H1 (cell line): Measurements from ENCODE around the gene MAGI1. TPM values are rescaled to one million over a fixed set of nuclear protein-coding genes. Genes with fewer than 3 reads are reported as not detected.

ENCODE experiments used
- CHD2 ChIP-seq: IDR thresholded peaks from 2 replicates; pipeline ENCODE4 v1.6.1; 2012; ENCODE audit warnings: low read length, improper control_type of control experiment
- CREB1 ChIP-seq: IDR thresholded peaks from 2 replicates; pipeline ENCODE4 v1.6.1; 2012; ENCODE audit warnings: inconsistent platforms
- CTCF ChIP-seq, 3 experiments: IDR thresholded peaks; 1 replicate in 2 of 3; 2 replicates in 1 of 3; pipeline versions ENCODE4 v1.5.1 to v1.6.1; 2011; ENCODE audit warnings: low read length in 3 of 3, mild to moderate bottlenecking in 3 of 3, inconsistent platforms in 2 of 3, low read depth in 1 of 3, moderate library complexity in 1 of 3; ENCODE audit not compliant: insufficient read depth in 1 of 3; ENCODE audit errors: control extremely low read depth in 1 of 3
- SAP30 ChIP-seq: fragments of 300-600 bp; sonication (generic); IDR thresholded peaks from 2 replicates; pipeline ENCODE4 v1.7.1; 2012; ENCODE audit warnings: low read length, moderate library complexity, mild to moderate bottlenecking, inconsistent platforms; ENCODE audit not compliant: insufficient read depth, insufficient replicate concordance
- polyA plus RNA-seq, 7 experiments: library from polyadenylated mRNA; depleted of rRNA in 3 of 7; stranded (reverse) in 5 of 7; unstranded in 2 of 7; fragments of >200 nt in 5 of 7; fragments of 200-250 nt in 2 of 7; gene quantifications; 1 replicate in 5 of 7; 2 replicates in 1 of 7; 4 replicates in 1 of 7; pipeline versions ENCODE4 v1.2.1 to v1.2.3, GENCODE V29; 2011 to 2013; ENCODE audit warnings: missing spikeins in 2 of 7, mixed read lengths in 2 of 7
- total RNA-seq: library from RNA; stranded (reverse); fragmentation: NEBNext Ultra II Directional; extraction: Animal tissue kit (Norgen Biotek cat#: 25700); gene quantifications from 2 replicates; pipeline ENCODE4 v1.2.1, GENCODE V29; 2021

MAGI1 gene
- total and polyA plus RNA-seq, 2 of the 8 experiments (the other 6 are each of a cell fraction or from before 2014, with no cell fraction given): 19.8 to 78.0 TPM

GRCh38 chr3:65703026-65703425, 335.7 kb downstream of the MAGI1 start (continued):
- TF ChIP-seq CTCF (IDR thresholded peaks at IDR 0.05; ENCODE audit: control extremely low read depth in 1 of 3, insufficient read depth in 1 of 3, low read depth in 1 of 3, low read length in 3 of 3) (no peak), CREB1 (no peak), SAP30 (no peak), CHD2 (no peak)
